NCI-H748 (cell line): Measurements from ENCODE around the gene SPATA4.
A peak's percentile ranks its signal among the peaks of the same experiment; 100 is the strongest.

Experiments used
- DNase-seq: peaks from one replicate; lab custom pipeline; 2025; ENCODE audit not compliant: unreplicated experiment; lab: John Stamatoyannopoulos, UW

SPATA4 gene

DNA sequence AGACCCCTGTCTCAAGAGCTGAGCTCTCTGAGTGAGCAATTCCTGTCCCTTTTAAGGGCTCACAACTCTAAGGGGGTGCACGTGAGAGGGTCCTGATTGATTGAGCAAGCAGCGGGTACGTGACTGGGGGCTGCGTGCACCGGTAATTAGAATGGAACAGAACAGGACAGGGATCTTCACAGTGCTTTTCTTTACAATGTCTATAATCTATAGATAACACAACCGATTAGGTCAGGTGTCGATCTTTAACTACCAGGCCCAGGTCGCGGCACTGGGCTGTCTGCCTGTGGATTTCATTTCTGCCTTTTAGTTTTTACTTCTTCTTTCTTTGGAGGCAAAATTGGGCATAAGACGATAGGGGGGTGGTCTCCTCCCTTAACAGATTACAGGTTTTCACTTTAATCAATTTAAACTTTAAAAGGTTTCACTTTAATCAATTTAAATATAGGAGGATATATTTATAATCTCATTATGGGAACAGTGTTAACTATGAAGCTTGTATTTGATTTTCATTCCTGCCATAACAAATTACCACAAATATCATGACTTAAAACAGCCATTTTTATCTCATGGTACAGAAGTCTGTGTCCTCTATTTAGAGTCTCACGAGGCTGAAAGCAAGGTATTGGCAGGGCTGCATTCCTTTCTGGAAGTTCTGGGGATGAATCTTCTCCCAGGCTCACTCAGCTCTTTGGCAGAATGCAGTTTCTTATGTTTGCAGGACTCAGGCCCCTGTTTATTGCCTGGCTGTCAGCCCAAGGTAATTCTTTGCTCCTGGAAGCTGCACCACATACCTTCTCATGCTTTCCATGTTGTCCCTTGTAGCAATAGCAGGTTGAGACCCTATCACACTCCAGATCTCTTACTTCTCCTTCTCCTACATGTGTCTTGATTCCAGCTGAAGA, 5.2 kb downstream of the SPATA4 start:
- no peak for DNase-seq

- no peak for DNase-seq
These were observed 6.7 kb downstream of the SPATA4 start for GRCh38 chr4:176188654-176189053.

GRCh38 chr4:176187624-176188023, 7.8 kb downstream of the SPATA4 start:
- no peak for DNase-seq

GRCh38 chr4:176186671-176187395, 8.6 kb downstream of the SPATA4 start:
- DNase-seq: peak; percentile 28

DNA sequence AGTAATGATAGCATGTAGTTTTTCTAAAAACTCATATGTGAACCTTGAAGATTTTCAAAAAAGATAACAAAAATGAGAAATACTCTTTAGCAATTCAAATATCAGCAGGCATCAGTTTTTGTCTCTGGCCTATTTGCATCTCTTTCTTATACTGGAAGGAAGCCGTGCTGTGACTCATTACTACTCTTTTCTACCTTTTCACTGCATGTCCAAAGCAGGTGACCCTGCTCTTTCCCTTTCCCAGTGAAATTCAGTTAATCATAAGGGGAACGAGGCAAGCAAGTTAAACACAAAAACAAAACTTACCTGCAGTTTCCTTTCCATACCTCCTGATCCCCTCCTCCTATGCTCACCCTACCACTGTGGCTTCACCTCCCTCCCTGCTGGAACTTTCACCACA, 9.3 kb downstream of the SPATA4 start:
- no peak for DNase-seq

GRCh38 chr4:176185051-176185450, 10.3 kb downstream of the SPATA4 start:
- no peak for DNase-seq

DNA sequence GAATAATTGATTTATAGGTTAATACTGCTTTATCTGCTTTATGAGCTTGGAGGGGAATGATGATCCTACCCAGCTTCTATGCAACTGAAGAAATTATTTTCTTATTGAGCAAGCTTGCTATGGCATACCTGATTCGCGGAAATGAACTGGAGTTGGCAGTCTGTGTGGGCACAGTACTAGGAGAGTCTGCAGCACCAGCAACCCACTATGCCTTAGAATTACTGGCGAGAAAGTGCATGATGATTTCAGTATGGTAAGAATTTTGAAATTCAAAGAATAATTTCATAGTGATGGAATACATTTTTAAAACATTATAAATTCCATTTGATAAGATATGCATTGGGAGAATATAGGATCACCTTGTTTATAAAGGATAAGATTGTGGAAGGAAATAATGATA, 32.3 kb downstream of the SPATA4 start:
- DNase-seq: no peak

GRCh38 chr4:176156656-176157055, 38.7 kb downstream of the SPATA4 start:
- no peak for DNase-seq

- no peak for DNase-seq
These were observed 42.3 kb downstream of the SPATA4 start for GRCh38 chr4:176153124-176153523.

DNA sequence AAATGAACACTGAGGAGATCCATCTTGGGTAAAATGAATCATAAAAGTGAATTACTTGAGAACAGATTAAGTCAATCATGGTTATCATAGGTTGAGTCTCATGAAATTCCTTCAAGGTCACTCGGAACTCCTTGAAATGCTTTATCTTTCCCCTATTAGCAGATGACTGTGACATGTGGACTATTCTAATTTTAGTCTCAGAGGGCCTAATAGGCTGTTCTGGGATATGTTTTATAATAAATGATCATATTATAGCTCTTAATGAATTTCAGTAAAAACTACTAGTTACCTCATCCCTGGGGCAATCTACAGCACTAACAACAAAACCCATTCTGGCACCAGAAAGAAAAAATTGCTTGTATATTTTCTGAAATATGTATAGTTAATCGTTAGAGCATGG, 44.7 kb downstream of the SPATA4 start:
- no peak for DNase-seq

GRCh38 chr4:176150356-176150682, 45.1 kb downstream of the SPATA4 start:
- DNase-seq: peak; percentile 11

- DNase-seq: no peak
These were observed 45.6 kb downstream of the SPATA4 start for GRCh38 chr4:176149680-176150355.

GRCh38 chr4:176142253-176142652, 53.1 kb downstream of the SPATA4 start:
- DNase-seq: no peak

GRCh38 chr4:176139518-176139917, 55.9 kb downstream of the SPATA4 start:
- no peak for DNase-seq

DNA sequence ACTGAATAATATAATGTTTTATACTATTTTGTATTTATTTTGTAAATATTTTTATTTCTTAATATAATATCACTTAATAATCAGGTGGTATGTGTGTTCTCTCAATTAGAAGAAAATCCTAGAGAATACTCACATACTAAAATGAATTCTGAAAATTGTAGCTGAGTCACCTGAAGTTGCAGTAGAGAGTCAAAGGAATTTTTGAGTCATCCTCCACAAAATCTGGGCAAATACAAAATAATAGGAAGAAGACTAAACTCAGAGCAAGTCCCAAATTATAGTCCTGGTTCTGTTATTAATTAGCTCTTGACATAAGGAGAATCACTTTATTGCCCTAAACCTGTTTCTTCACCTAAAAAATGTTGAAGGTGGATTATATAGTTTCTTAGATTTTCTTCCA, 57.8 kb downstream of the SPATA4 start:
- no peak for DNase-seq

DNA sequence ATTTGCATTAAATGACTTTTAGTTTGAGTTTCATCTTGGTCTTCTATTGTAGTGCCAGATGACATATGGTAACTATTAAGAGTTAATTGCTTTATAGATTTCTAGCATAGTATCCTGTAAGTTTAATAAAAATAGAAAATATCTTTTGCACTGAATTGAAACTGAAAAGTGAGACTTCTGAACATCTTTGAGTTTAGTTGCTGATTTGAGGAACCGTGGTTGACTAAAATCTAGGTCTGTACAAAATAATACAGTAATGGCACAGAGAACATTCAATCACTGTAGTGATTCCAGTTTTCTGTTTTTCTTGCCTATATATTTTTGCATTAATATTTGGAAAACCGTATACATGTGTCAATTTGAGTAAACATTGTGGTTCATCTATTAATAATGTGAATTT, 60.7 kb downstream of the SPATA4 start:
- no peak for DNase-seq
